H1 (cell line): ENCODE measurements around the gene SLC16A11. TPM values are rescaled to one million over a fixed set of nuclear protein-coding genes. Genes with fewer than 3 reads are reported as not detected.
A peak's percentile ranks its signal among the peaks of the same experiment; 100 is the strongest.

Experiments used
- CTCF ChIA-PET: fragments of 300-600 bp; sonication (Branson Sonifier 250); formaldehyde crosslinking; loops from one replicate; lab custom pipeline; 2021; ENCODE audit not compliant: partially characterized antibody; lab: Charles Lee
- POLR2A ChIA-PET: fragments of 300-600 bp; sonication (Branson Sonifier 250); formaldehyde crosslinking; loops from one replicate; lab custom pipeline; 2021; ENCODE audit warnings: inconsistent platforms; ENCODE audit not compliant: partially characterized antibody; lab: Charles Lee
- DNase-seq, 2 experiments: peaks; one replicate each; pipeline versions ENCODE4 v3.0.0 to v3.0.0-alpha.2; 2010 to 2022; ENCODE audit warnings: low spot score in 2 of 2, low read depth in 1 of 2, mixed read lengths in 1 of 2
- FAIRE-seq: peaks from 2 replicates; lab custom pipeline; 2011; peaks lifted over from hg19 to GRCh38; lab: Jason Lieb, UNC
- H2AFZ ChIP-seq: 2 replicates; pipeline ENCODE4 v1.8.1; 2012; ENCODE audit warnings: low read length, inconsistent platforms
- H2AK5ac ChIP-seq: 2 replicates; pipeline ENCODE4 v1.6.1; 2013; ENCODE audit warnings: low read depth, low read length
- H2BK120ac ChIP-seq: replicated peaks from 2 replicates; pipeline ENCODE3; 2013; ENCODE audit warnings: low read depth, low read length, inconsistent platforms
- H2BK12ac ChIP-seq: 2 replicates; pipeline ENCODE4 v1.6.1; 2013; ENCODE audit warnings: low read depth, low read length
- H2BK15ac ChIP-seq: 2 replicates; pipeline ENCODE4 v1.6.1; 2013; ENCODE audit warnings: low read length
- H2BK20ac ChIP-seq: 2 replicates; pipeline ENCODE4 v1.6.1; 2013; ENCODE audit warnings: low read length
- H2BK5ac ChIP-seq: 2 replicates; pipeline ENCODE4 v1.6.1; 2013; ENCODE audit warnings: low read depth, low read length
- H3K14ac ChIP-seq: 2 replicates; pipeline ENCODE4 v1.6.1; 2013; ENCODE audit warnings: inconsistent platforms; ENCODE audit not compliant: insufficient read length
- H3K18ac ChIP-seq: 2 replicates; pipeline ENCODE4 v1.6.1; 2013; ENCODE audit warnings: low read length; ENCODE audit errors: extremely low read depth
- H3K23ac ChIP-seq: 2 replicates; pipeline ENCODE4 v1.6.1; 2013; ENCODE audit warnings: inconsistent platforms; ENCODE audit not compliant: insufficient read length
- H3K23me2 ChIP-seq: 2 replicates; pipeline ENCODE4 v1.6.1; 2013; ENCODE audit warnings: low read depth, low read length
- H3K27ac ChIP-seq: 2 replicates; pipeline ENCODE4 v1.6.1; 2011; ENCODE audit warnings: low read depth, low read length, inconsistent platforms
- H3K27me3 ChIP-seq, 4 experiments: replicated peaks in 1 of 4; 1 replicate in 1 of 4; 2 replicates in 3 of 4; pipeline versions ENCODE4 v1.6.1 to v1.8.1; 2011 to 2013; ENCODE audit warnings: low read length in 3 of 4, mild to moderate bottlenecking in 3 of 4, inconsistent platforms in 2 of 4, mixed read lengths in 2 of 4, moderate library complexity in 1 of 4; ENCODE audit not compliant: control insufficient read depth in 3 of 4, insufficient read depth in 3 of 4; ENCODE audit errors: extremely low read depth in 1 of 4
- H3K36me3 ChIP-seq, 4 experiments: 2 replicates each; pipeline versions ENCODE4 v1.6.1 to v1.8.1; 2011 to 2013; ENCODE audit warnings: mild to moderate bottlenecking in 4 of 4, low read length in 3 of 4, moderate library complexity in 2 of 4, control low read depth in 1 of 4, inconsistent platforms in 1 of 4; ENCODE audit not compliant: insufficient read depth in 4 of 4, control insufficient read depth in 2 of 4
- H3K4ac ChIP-seq: replicated peaks from 2 replicates; pipeline ENCODE3; 2013; ENCODE audit warnings: low read length, low read depth, mixed read lengths, inconsistent platforms; ENCODE audit not compliant: insufficient read length
- H3K4me1 ChIP-seq, 4 experiments: replicated peaks in 1 of 4; 1 replicate in 1 of 4; 2 replicates in 3 of 4; pipeline versions ENCODE4 v1.6.1 to v1.8.1; 2011 to 2013; ENCODE audit warnings: low read length in 3 of 4, inconsistent platforms in 2 of 4, mixed read lengths in 1 of 4; ENCODE audit not compliant: insufficient read depth in 4 of 4, control insufficient read depth in 3 of 4
- H3K4me2 ChIP-seq, 2 experiments: 2 replicates each; pipeline versions ENCODE4 v1.6.1 to v1.8.1; 2011 to 2013; ENCODE audit warnings: low read depth in 2 of 2, low read length in 2 of 2, control low read depth in 1 of 2, inconsistent platforms in 1 of 2, mild to moderate bottlenecking in 1 of 2; ENCODE audit not compliant: insufficient read depth in 1 of 2
- H3K4me3 ChIP-seq, 4 experiments: fragments of 200-600, 300-600 bp in 1 of 4; sonication (generic), shearing (Covaris generic), sonication (Bioruptor Twin) in 1 of 4; 2 replicates each; pipeline versions ENCODE4 v1.5.1 to v1.8.1; 2011 to 2016; ENCODE audit warnings: low read length in 4 of 4, low read depth in 3 of 4, control low read depth in 2 of 4, inconsistent platforms in 2 of 4, mild to moderate bottlenecking in 2 of 4, mixed read lengths in 1 of 4, moderate library complexity in 1 of 4; ENCODE audit not compliant: insufficient read depth in 2 of 4; ENCODE audit errors: extremely low read depth in 1 of 4
- H3K56ac ChIP-seq: replicated peaks from 2 replicates; pipeline ENCODE3; 2013; ENCODE audit warnings: low read depth, mild to moderate bottlenecking, mixed read lengths, low read length, inconsistent platforms; ENCODE audit not compliant: insufficient read length
- H3K79me1 ChIP-seq: 2 replicates; pipeline ENCODE4 v1.6.1; 2013; ENCODE audit warnings: low read depth, low read length, control low read depth
- H3K79me2 ChIP-seq, 2 experiments: 2 replicates each; pipeline versions ENCODE4 v1.6.1 to v1.8.1; 2012 to 2013; ENCODE audit warnings: low read length in 2 of 2, mild to moderate bottlenecking in 2 of 2, inconsistent platforms in 1 of 2; ENCODE audit not compliant: insufficient read depth in 2 of 2, control insufficient read depth in 1 of 2
- H3K9ac ChIP-seq, 4 experiments: replicated peaks in 1 of 4; 1 replicate in 1 of 4; 2 replicates in 3 of 4; pipeline versions ENCODE4 v1.6.1 to v1.8.1; 2011 to 2013; ENCODE audit warnings: low read depth in 3 of 4, low read length in 3 of 4, control low read depth in 2 of 4, mild to moderate bottlenecking in 2 of 4, moderate library complexity in 2 of 4, inconsistent platforms in 1 of 4; ENCODE audit errors: extremely low read depth in 1 of 4
- H3K9me3 ChIP-seq, 2 experiments: 2 replicates each; pipeline versions ENCODE4 v1.6.1 to v1.8.1; 2012 to 2013; ENCODE audit warnings: mild to moderate bottlenecking in 2 of 2, moderate library complexity in 2 of 2, control low read depth in 1 of 2, inconsistent platforms in 1 of 2, low read depth in 1 of 2, low read length in 1 of 2, mixed read lengths in 1 of 2; ENCODE audit not compliant: insufficient read depth in 2 of 2
- H4K20me1 ChIP-seq, 2 experiments: replicated peaks in 1 of 2; 2 replicates each; pipeline versions ENCODE3 to v1.8.1; 2011 to 2013; ENCODE audit warnings: inconsistent platforms in 2 of 2, low read length in 2 of 2, mild to moderate bottlenecking in 1 of 2; ENCODE audit not compliant: insufficient read depth in 2 of 2, control insufficient read depth in 1 of 2
- H4K5ac ChIP-seq: 2 replicates; pipeline ENCODE4 v1.6.1; 2013; ENCODE audit warnings: low read length, low read depth, mixed read lengths, inconsistent platforms; ENCODE audit not compliant: insufficient read length
- H4K8ac ChIP-seq: 2 replicates; pipeline ENCODE4 v1.8.0; 2013; ENCODE audit warnings: mild to moderate bottlenecking, moderate library complexity, low read length, inconsistent platforms; ENCODE audit not compliant: insufficient read depth; ENCODE audit errors: extremely low read depth
- H4K91ac ChIP-seq: replicated peaks from 2 replicates; pipeline ENCODE3; 2013; ENCODE audit warnings: low read length, mixed read lengths, inconsistent platforms; ENCODE audit not compliant: insufficient read length
- RNF2 ChIP-seq: fragments of 200-900, 300-1000 bp; sonication (generic); IDR thresholded peaks from 2 replicates; pipeline ENCODE4 v1.7.1; 2016; ENCODE audit warnings: borderline replicate concordance, low read depth, mild to moderate bottlenecking, antibody characterized with exemption, low read length; ENCODE audit not compliant: poor library complexity, severe bottlenecking; ENCODE audit errors: missing control alignments
- SIN3A ChIP-seq, 2 experiments: IDR thresholded peaks in 1 of 2; conservative IDR thresholded peaks in 1 of 2; 2 replicates each; pipeline ENCODE4 v1.6.1; 2011 to 2012; ENCODE audit warnings: low read length in 2 of 2, improper control_type of control experiment in 1 of 2, low read depth in 1 of 2, mild to moderate bottlenecking in 1 of 2
- WGBS, 2 experiments: shearing (Covaris generic) in 1 of 2; methylation state at CpG; one replicate each; pipeline versions ENCODE4 v1.1.6 to v1.1.7; 2013 to 2015; ENCODE audit warnings: low lambda C conversion rate in 2 of 2, mixed read lengths in 2 of 2, inconsistent platforms in 1 of 2, low coverage in 1 of 2, missing lambda C conversion rate in 1 of 2; ENCODE audit not compliant: insufficient replicate concordance in 2 of 2, insufficient coverage in 1 of 2, insufficient read length in 1 of 2; ENCODE audit errors: extremely low coverage in 1 of 2, missing lambda C conversion rate in 1 of 2; 5-methylcytosine and 5-hydroxymethylcytosine counted together
- polyA plus RNA-seq, 7 experiments: library from polyadenylated mRNA; depleted of rRNA in 3 of 7; stranded (reverse) in 5 of 7; unstranded in 2 of 7; fragments of >200 nt in 5 of 7; fragments of 200-250 nt in 2 of 7; gene quantifications; 1 replicate in 5 of 7; 2 replicates in 1 of 7; 4 replicates in 1 of 7; pipeline versions ENCODE4 v1.2.1 to v1.2.3, GENCODE V29; 2011 to 2013; ENCODE audit warnings: missing spikeins in 2 of 7, mixed read lengths in 2 of 7
- total RNA-seq: library from RNA; stranded (reverse); fragmentation: NEBNext Ultra II Directional; extraction: Animal tissue kit (Norgen Biotek cat#: 25700); gene quantifications from 2 replicates; pipeline ENCODE4 v1.2.1, GENCODE V29; 2021

SLC16A11 gene
- total and polyA plus RNA-seq, 2 of the 8 experiments (the other 6 are each of a cell fraction or from before 2014, with no cell fraction given) = 0.35 to 0.39 TPM

DNA sequence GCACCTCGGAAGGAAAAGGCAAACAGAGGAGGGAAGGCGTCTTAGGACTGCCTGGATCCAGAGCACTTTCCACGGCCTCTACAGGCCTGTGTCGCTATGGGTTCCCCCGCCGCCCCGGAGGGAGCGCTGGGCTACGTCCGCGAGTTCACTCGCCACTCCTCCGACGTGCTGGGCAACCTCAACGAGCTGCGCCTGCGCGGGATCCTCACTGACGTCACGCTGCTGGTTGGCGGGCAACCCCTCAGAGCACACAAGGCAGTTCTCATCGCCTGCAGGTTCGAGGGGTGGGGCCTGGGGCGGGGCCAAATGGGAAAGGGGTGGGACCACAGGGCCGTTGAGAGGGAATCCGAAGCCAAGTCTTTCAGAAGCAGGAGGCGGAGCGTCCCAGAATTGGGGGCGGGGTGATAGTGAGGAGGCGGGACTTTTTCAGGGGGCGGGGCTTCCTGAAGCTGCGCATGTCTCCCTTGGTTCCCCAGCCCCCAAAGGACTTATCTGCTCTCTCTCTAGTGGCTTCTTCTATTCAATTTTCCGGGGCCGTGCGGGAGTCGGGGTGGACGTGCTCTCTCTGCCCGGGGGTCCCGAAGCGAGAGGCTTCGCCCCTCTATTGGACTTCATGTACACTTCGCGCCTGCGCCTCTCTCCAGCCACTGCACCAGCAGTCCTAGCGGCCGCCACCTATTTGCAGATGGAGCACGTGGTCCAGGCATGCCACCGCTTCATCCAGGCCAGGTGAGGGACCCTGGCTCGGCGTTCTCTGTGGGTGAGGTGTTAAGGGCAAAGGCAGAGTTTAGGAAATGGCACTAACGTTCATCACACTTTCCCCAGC lies 20.1 kb downstream of the SLC16A11 start:
- WGBS, 2 experiments = 33% methylated on average over 50 of the region's 51 CpGs; no CpG with 5 or more reads in 1 of the 2 experiments
- DNase-seq (peak; percentile 96 to 100), FAIRE-seq (peak; percentile 84)
- Histone ChIP-seq H3K79me2 (no peaks in the 10 kb centered on the region), H3K18ac (no peak overlapping the region; the same call in 1 of the 2 replicates), H3K4ac (peak overlapping the region; percentile 25), H2BK15ac (0 out of 2 replicates have a peak overlapping the region, but pooled peaks have one; percentile 61), H3K79me1 (no peaks in the 10 kb centered on the region), H3K4me2 (peak overlapping the region; percentile 91 to 97), H3K56ac (no peak overlapping the region), H3K9me3 (no peaks in the 10 kb centered on the region), H3K27me3 (peaks cover 0 to 16% (median 14%) of the 10 kb centered on the region in 4 experiments; a peak in 6 of 7 replicates), H2BK5ac (no peak overlapping the region), H3K4me3 (peak overlapping the region; percentile 57 to 68 (median 59)), H4K91ac (peak overlapping the region; percentile 34), H3K23me2 (peaks cover 11% of the 10 kb centered on the region), H4K8ac (0 out of 2 replicates have a peak overlapping the region, but pooled peaks have one; percentile 4), H4K5ac (no peak overlapping the region), H2AFZ (peak overlapping the region; percentile 73), H3K4me1 (peaks cover 0 to 15% (median 5%) of the 10 kb centered on the region in 4 experiments; a peak in 6 of 7 replicates), H3K36me3 (peaks cover 0 to 8% (median 3%) of the 10 kb centered on the region in 4 experiments; a peak in 1 of 8 replicates), H2AK5ac (peak overlapping the region; percentile 60; the same call in 1 of the 2 replicates), H3K23ac (no peak overlapping the region), H3K14ac (no peak overlapping the region), H2BK12ac (peak overlapping the region; percentile 60; the same call in 1 of the 2 replicates), H2BK20ac (no peak overlapping the region), H3K27ac (no peak overlapping the region), H4K20me1 (no peaks in the 10 kb centered on the region), H3K9ac (peak overlapping the region in 3 of 4 experiments; percentile 29 to 59 (median 46); a peak in 6 of 7 replicates), H2BK120ac (no peak overlapping the region)
- ChIA-PET POLR2A (interaction anchor here (0.8 to 3.3 kb wide), 4 partner anchors 9 to 19 kb away, joined by 3 to 15 read pairs (median 8); partner anchors contain the start of genes RNASEK and SLC16A13), CTCF (interaction anchor here (0.6 to 3.2 kb wide), 8 partner anchors 9 to 1988 kb away, joined by 3 to 34 read pairs (median 3); no protein-coding TSS in a partner anchor)
- TF ChIP-seq RNF2 (no peak), SIN3A (conservative IDR thresholded peaks at IDR 0.05 in 1 of 2, IDR thresholded peaks at IDR 0.05 in 1 of 2; ENCODE audit: low read depth in 1 of 2, low read length in 2 of 2) (0 out of 4 replicates have a peak, but pooled peaks have one; percentile 34 to 39)
